H1 (cell line): Measurements from ENCODE around the gene S100A11.

Experiments used
- CHD7 ChIP-seq: fragments of 300-600 bp; sonication (generic); IDR thresholded peaks from 2 replicates; pipeline ENCODE4 v1.7.1; 2012; ENCODE audit warnings: low read length, moderate library complexity, mild to moderate bottlenecking, inconsistent platforms; ENCODE audit not compliant: insufficient replicate concordance
- CTCF ChIP-seq, 3 experiments: IDR thresholded peaks; 1 replicate in 2 of 3; 2 replicates in 1 of 3; pipeline versions ENCODE4 v1.5.1 to v1.6.1; 2011; ENCODE audit warnings: low read length in 3 of 3, mild to moderate bottlenecking in 3 of 3, inconsistent platforms in 2 of 3, low read depth in 1 of 3, moderate library complexity in 1 of 3; ENCODE audit not compliant: insufficient read depth in 1 of 3; ENCODE audit errors: control extremely low read depth in 1 of 3
- MAFK ChIP-seq: IDR thresholded peaks from 2 replicates; pipeline ENCODE4 v1.6.1; 2012; ENCODE audit warnings: low read depth, mild to moderate bottlenecking, improper control_type of control experiment, low read length
- MAX ChIP-seq: IDR thresholded peaks from 2 replicates; pipeline ENCODE4 v1.6.1; 2012; ENCODE audit warnings: inconsistent platforms
- NRF1 ChIP-seq: IDR thresholded peaks from 2 replicates; pipeline ENCODE4 v1.6.1; 2011; ENCODE audit warnings: mild to moderate bottlenecking, low read depth, low read length, improper control_type of control experiment
- POLR2A ChIP-seq, 2 experiments: IDR thresholded peaks; 1 replicate in 1 of 2; 2 replicates in 1 of 2; pipeline ENCODE4 v1.6.1; 2011; ENCODE audit warnings: low read depth in 2 of 2, low read length in 2 of 2, mild to moderate bottlenecking in 2 of 2; ENCODE audit errors: control extremely low read depth in 1 of 2
- RAD21 ChIP-seq, 2 experiments: IDR thresholded peaks in 1 of 2; conservative IDR thresholded peaks in 1 of 2; 2 replicates each; pipeline ENCODE4 v1.6.1; 2011; ENCODE audit warnings: low read depth in 2 of 2, low read length in 2 of 2, improper control_type of control experiment in 1 of 2, inconsistent platforms in 1 of 2, mild to moderate bottlenecking in 1 of 2, moderate library complexity in 1 of 2
- TAF1 ChIP-seq: IDR thresholded peaks from 2 replicates; pipeline ENCODE4 v1.6.1; 2011; ENCODE audit warnings: mild to moderate bottlenecking, low read depth, low read length

- TF ChIP-seq CTCF (IDR thresholded peaks at IDR 0.05; ENCODE audit: control extremely low read depth in 1 of 3, insufficient read depth in 1 of 3, low read depth in 1 of 3, low read length in 3 of 3) = no peak
- no peak for TF ChIP-seq TAF1
- no peak for TF ChIP-seq CHD7
- no peak for TF ChIP-seq NRF1
- TF ChIP-seq RAD21 (IDR thresholded peaks at IDR 0.05 in 1 of 2, conservative IDR thresholded peaks at IDR 0.05 in 1 of 2; ENCODE audit: low read depth in 2 of 2, low read length in 2 of 2) = no peak
- TF ChIP-seq MAX = no peak
- no peak for TF ChIP-seq MAFK
- TF ChIP-seq POLR2A (IDR thresholded peaks at IDR 0.05; ENCODE audit: control extremely low read depth in 1 of 2, low read depth in 2 of 2, low read length in 2 of 2) = no peak
These were observed 14.3 kb downstream of the S100A11 start for GRCh38 chr1:152022474-152022873.
